GM18520 (cell line): Measurements from ENCODE around the gene C12orf54.
"Not testable (repeated sequence)": the region's sequence is repeated elsewhere in the genome, so short reads cannot be mapped to it uniquely, and the experiment has no call there.

Experiments
- ATAC-seq: cut with Tn5 transposase; IDR thresholded peaks from one replicate; pipeline ENCODE4 v1.9.1; 2021; ENCODE audit not compliant: unreplicated experiment

Gene C12orf54

GRCh38 chr12:48508987-48509386, 26.7 kb downstream of the C12orf54 start:
- no peak for ATAC-seq

GRCh38 chr12:48510111-48510510, 27.8 kb downstream of the C12orf54 start:
- ATAC-seq, result no peak

GRCh38 chr12:48512855-48513254, 30.6 kb downstream of the C12orf54 start:
- peak; percentile 89 for ATAC-seq

GRCh38 chr12:48514728-48515127, 32.4 kb downstream of the C12orf54 start:
- no peak for ATAC-seq

- ATAC-seq, result not testable (repeated sequence)
These were observed 38.1 kb downstream of the C12orf54 start for GRCh38 chr12:48520381-48520780.

- no peak for ATAC-seq
These were observed 43.0 kb downstream of the C12orf54 start, which contains the start of gene OR8S1 for GRCh38 chr12:48525332-48525731. OR8S1 (plus strand) TSS chr12:48525632; CDS start chr12:48525632, 0 bp downstream.

GRCh38 chr12:48527891-48528670, 45.8 kb downstream of the C12orf54 start:
- no peak for ATAC-seq

GRCh38 chr12:48532601-48533000, 50.3 kb downstream of the C12orf54 start:
- no peak for ATAC-seq

GRCh38 chr12:48536602-48537001, 54.3 kb downstream of the C12orf54 start:
- no peak for ATAC-seq

GRCh38 chr12:48542300-48542928, 60.1 kb downstream of the C12orf54 start:
- no peak for ATAC-seq

GRCh38 chr12:48545833-48546469, 63.7 kb downstream of the C12orf54 start:
- ATAC-seq, result no peak
